ENCODE data around the gene UBE3D.
"Not testable (repeated sequence)": the region's sequence is repeated elsewhere in the genome, so short reads cannot be mapped to it uniquely, and the experiment has no call there.

DNA sequence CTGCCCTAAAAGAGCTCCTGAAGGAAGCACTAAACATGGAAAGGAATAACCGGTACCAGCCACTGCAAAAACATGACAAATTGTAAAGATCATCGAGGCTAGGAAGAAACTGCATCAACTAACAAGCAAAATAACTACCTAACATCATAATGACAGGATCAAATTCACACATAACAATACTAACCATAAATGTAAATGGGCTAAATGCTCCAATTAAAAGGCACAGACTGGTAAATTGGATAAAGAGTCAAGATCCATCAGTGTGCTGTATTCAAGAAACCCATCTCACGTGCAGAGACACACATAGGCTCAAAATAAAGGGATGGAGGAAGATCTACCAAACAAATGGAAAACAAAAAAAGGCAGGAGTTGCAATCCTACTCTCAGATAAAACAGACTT, 212.7 kb downstream of the UBE3D start:
- TF ChIP-seq, protein P1, sequence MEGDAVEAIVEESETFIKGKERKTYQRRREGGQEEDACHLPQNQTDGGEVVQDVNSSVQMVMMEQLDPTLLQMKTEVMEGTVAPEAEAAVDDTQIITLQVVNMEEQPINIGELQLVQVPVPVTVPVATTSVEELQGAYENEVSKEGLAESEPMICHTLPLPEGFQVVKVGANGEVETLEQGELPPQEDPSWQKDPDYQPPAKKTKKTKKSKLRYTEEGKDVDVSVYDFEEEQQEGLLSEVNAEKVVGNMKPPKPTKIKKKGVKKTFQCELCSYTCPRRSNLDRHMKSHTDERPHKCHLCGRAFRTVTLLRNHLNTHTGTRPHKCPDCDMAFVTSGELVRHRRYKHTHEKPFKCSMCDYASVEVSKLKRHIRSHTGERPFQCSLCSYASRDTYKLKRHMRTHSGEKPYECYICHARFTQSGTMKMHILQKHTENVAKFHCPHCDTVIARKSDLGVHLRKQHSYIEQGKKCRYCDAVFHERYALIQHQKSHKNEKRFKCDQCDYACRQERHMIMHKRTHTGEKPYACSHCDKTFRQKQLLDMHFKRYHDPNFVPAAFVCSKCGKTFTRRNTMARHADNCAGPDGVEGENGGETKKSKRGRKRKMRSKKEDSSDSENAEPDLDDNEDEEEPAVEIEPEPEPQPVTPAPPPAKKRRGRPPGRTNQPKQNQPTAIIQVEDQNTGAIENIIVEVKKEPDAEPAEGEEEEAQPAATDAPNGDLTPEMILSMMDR (IDR thresholded peaks at IDR 0.05): not testable (repeated sequence)
- TF ChIP-seq EZH2 (IDR thresholded peaks at IDR 0.05; ENCODE audit: borderline replicate concordance, insufficient read depth, low read depth, low read length, poor library complexity, severe bottlenecking): not testable (repeated sequence)

All from B cell (primary cell).